Ovary (tissue), 9 donors: ENCODE results near the gene CARD18. TPM values are rescaled to one million over a fixed set of nuclear protein-coding genes. Genes with fewer than 3 reads are reported as not detected.
"Not testable (repeated sequence)": the region's sequence is repeated elsewhere in the genome, so short reads cannot be mapped to it uniquely, and the experiment has no call there.

Source experiments
- DNase-seq, 5 donors: peaks; one replicate each; pipeline ENCODE4 v3.0.0-alpha.2; 2019 to 2020
- H3K27ac ChIP-seq, 2 donors: fragments of 200-600 bp; one replicate each; pipeline versions ENCODE4 v1.5.1 to v1.8.0; 2019 to 2022
- H3K27me3 ChIP-seq: fragments of 200-600 bp; one replicate; pipeline ENCODE4 v1.8.0; 2022
- H3K36me3 ChIP-seq: fragments of 200-600 bp; sonication (generic); one replicate; pipeline ENCODE4 v1.5.1; 2019
- H3K4me1 ChIP-seq: one replicate; pipeline ENCODE4 v1.8.1; 2013; ENCODE audit warnings: mild to moderate bottlenecking, moderate library complexity; ENCODE audit not compliant: insufficient read depth
- H3K4me3 ChIP-seq: fragments of 200-600 bp; sonication (generic); one replicate; pipeline ENCODE4 v1.5.1; 2017
- H3K9me3 ChIP-seq, 2 donors: fragments of 200-600 bp in 1 of 2; sonication (generic) in 1 of 2; one replicate each; pipeline versions ENCODE4 v1.5.1 to v1.8.1; 2013 to 2019; ENCODE audit warnings: mild to moderate bottlenecking in 1 of 2, moderate library complexity in 1 of 2
- CTCF ChIP-seq, 3 donors: fragments of 450-650 bp in 2 of 3; fragments of 200-600 bp in 1 of 3; IDR thresholded peaks; one replicate each; pipeline versions ENCODE4 v1.5.1 to v1.8.0; 2016 to 2022; ENCODE audit warnings: antibody characterized with exemption in 3 of 3, mild to moderate bottlenecking in 1 of 3
- EP300 ChIP-seq: sonication (generic); formaldehyde crosslinking; IDR thresholded peaks from one replicate; pipeline ENCODE4 v1.6.1; 2017; ENCODE audit warnings: antibody characterized with exemption
- POLR2A ChIP-seq: fragments of 450-650 bp; IDR thresholded peaks from one replicate; pipeline ENCODE4 v1.6.1; 2017; ENCODE audit warnings: antibody characterized with exemption, mild to moderate bottlenecking, moderate library complexity
- WGBS, 3 donors: extraction: QIAGEN DNeasy Blood & Tissue Kit in 1 of 3; methylation state at CpG; one replicate each; pipeline versions ENCODE4 v1.1.5 to v1.1.7; 2013 to 2017; 5-methylcytosine and 5-hydroxymethylcytosine counted together
- intact Hi-C, 4 donors: fragments of 100-400 bp; cut with DNase I; formaldehyde crosslinking; loops; one replicate each; pipeline versions ENCODE4 v1.11.0 to v1.15.1; 2022 to 2023
- polyA plus RNA-seq, 2 donors: library from polyadenylated mRNA; stranded (reverse); fragments of 200-250 nt in 1 of 2; fragments of 350-450 nt in 1 of 2; fragmentation: Illumina TruSeq in 1 of 2; extraction: RNeasy Lipid Tissue Mini Kit (QIAGEN cat#74804) in 1 of 2; gene quantifications; one replicate each; pipeline ENCODE4 v1.2.3, GENCODE V29; 2013 to 2014
- total RNA-seq, 7 donors: library from RNA; depleted of rRNA in 2 of 7; stranded (reverse); fragments of >200 nt in 2 of 7; fragmentation: NEBNext Ultra II Directional in 3 of 7; extraction: Animal tissue kit (Norgen Biotek cat#: 25700) in 3 of 7; gene quantifications; one replicate each; pipeline versions ENCODE4 v1.1.0 to v1.2.4, GENCODE V29; 2016 to 2023
- donor health status: DM: no; HTN: no; CAD: no; lungs with moderate emphysema.
- donor health status: DM: no; HTN: no; CAD: no.
- donor health status: Bipolar disorder and iron deficiency.
- donor health status: DM: yes; HTN: yes; CAD: no.
- donor health status: DM: no; HTN: no; CAD: no.
- donor health status: DM: yes; HTN: yes; CAD: no.

The CARD18 gene
- total and polyA plus RNA-seq, 9 donors: not detected

GRCh38 chr11:105106140-105106539, 33.4 kb downstream of the CARD18 start:
- no peaks in the 10 kb centered on the region for H3K36me3 ChIP-seq
- no peak overlapping the region for H3K27ac ChIP-seq
- H3K4me3 ChIP-seq: no peak overlapping the region
- no peak for DNase-seq
- WGBS, 3 donors: 8 to 22% (median 11%) methylated on average over 1 of the region's 1 CpG
- peaks cover 0 to 3% of the 10 kb centered on the region in 2 donors for H3K9me3 ChIP-seq
- intact Hi-C loops: no loop called here
- TF ChIP-seq CTCF (IDR thresholded peaks at IDR 0.05): no peak
- no peak for TF ChIP-seq EP300
- TF ChIP-seq POLR2A: no peak
- H3K27me3 ChIP-seq: no peaks in the 10 kb centered on the region
- no peaks in the 10 kb centered on the region for H3K4me1 ChIP-seq

- TF ChIP-seq EP300 (no peak), CTCF (IDR thresholded peaks at IDR 0.05) (no peak), POLR2A (no peak)
- no peaks in the 10 kb centered on the region for H3K36me3 ChIP-seq
- no peak for DNase-seq
- H3K27ac ChIP-seq: no peak overlapping the region
- WGBS, 3 donors: 46 to 63% (median 62%) methylated on average over 1 of the region's 1 CpG
- H3K4me3 ChIP-seq: no peak overlapping the region
- intact Hi-C loops: no loop called here
- no peaks in the 10 kb centered on the region for H3K27me3 ChIP-seq
- peaks cover 0 to 3% of the 10 kb centered on the region in 2 donors for H3K9me3 ChIP-seq
- H3K4me1 ChIP-seq: no peaks in the 10 kb centered on the region
Measured at GRCh38 chr11:105104292-105104691, 35.3 kb downstream of the CARD18 start.

GRCh38 chr11:105103336-105103735, 36.2 kb downstream of the CARD18 start:
- Histone ChIP-seq H3K4me3 (no peak overlapping the region), H3K27me3 (no peaks in the 10 kb centered on the region), H3K36me3 (no peaks in the 10 kb centered on the region), H3K4me1 (no peaks in the 10 kb centered on the region), H3K9me3 (peaks cover 0 to 3% of the 10 kb centered on the region in 2 donors), H3K27ac (no peak overlapping the region)
- intact Hi-C loops: no loop called here
- DNase-seq: no peak
- TF ChIP-seq POLR2A: no peak
- no peak for TF ChIP-seq CTCF (IDR thresholded peaks at IDR 0.05)

- H3K4me1 ChIP-seq, DNase-seq, H3K27ac ChIP-seq, H3K9me3 ChIP-seq, H3K36me3 ChIP-seq, H3K4me3 ChIP-seq, H3K27me3 ChIP-seq, intact Hi-C loops: not testable (repeated sequence)
- WGBS, 3 donors: 84 to 100% (median 89%) methylated on average over 1 to 2 of the region's 3 CpGs
Measured at GRCh38 chr11:105102079-105102581, 37.4 kb downstream of the CARD18 start.

- Histone ChIP-seq H3K27me3 (no peaks in the 10 kb centered on the region), H3K4me1 (no peaks in the 10 kb centered on the region), H3K27ac (no peak overlapping the region), H3K4me3 (no peak overlapping the region), H3K9me3 (no peaks in the 10 kb centered on the region), H3K36me3 (no peaks in the 10 kb centered on the region)
- no peak for DNase-seq
- 77 to 82% (median 82%) methylated on average over 2 of the region's 2 CpGs for WGBS, 3 donors
- TF ChIP-seq POLR2A (no peak), EP300 (no peak)
- intact Hi-C loops: no loop called here
Measured at GRCh38 chr11:105100981-105101630, 38.5 kb downstream of the CARD18 start.
